Measurements from ENCODE around the gene B3GALNT2. TPM values are rescaled to one million over a fixed set of nuclear protein-coding genes. Genes with fewer than 3 reads are reported as not detected.

The B3GALNT2 gene
- total RNA-seq, 1 experiment from 2014 or later, result 60.6 TPM

DNA sequence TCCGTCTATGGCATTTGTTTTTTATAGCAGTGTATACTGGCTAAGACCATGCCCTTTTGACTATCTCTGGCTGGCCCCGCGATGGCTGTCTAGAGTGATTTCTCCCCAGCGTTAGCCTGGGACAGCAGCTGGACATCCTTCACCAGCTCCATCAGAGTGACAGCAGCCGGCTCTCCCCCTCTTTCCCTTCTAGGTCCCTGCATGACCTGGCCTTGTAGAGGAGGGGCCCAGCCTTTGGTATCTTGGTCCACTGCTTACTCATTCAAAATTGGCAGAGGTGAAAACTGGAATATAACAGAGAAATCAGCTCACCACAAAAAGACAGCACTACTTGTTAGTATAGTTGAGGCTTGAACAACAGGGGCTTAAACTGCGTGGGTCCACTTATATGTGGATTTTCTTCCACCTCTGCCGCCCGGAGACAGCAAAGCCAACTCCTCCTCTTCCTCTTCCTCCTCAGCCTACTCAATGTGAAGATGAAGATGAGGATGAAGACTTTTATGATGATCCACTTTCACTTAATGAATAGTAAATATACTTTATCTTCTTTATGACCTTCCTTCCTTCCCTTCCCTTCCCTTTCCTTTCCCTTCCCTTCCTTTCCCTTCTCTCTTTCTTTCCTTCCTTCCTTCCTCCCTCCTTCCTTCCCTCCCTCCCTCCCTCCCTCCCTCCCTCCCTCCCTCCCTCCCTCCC, 29.4 kb upstream of the B3GALNT2 start:
- Histone ChIP-seq H3K27me3 (ENCODE audit: insufficient read depth, low read depth) (no peaks in the 10 kb centered on the region), H3K4me2 (no peak overlapping the region), H3K9me2 (ENCODE audit: insufficient read depth) (no peaks in the 10 kb centered on the region), H4K20me1 (ENCODE audit: insufficient read depth) (no peaks in the 10 kb centered on the region), H3F3A (ENCODE audit: insufficient read depth, low read depth) (no peaks in the 10 kb centered on the region), H3K79me2 (ENCODE audit: low read depth) (no peaks in the 10 kb centered on the region), H3K9me3 (ENCODE audit: insufficient read depth, low read depth) (no peaks in the 10 kb centered on the region), H3K36me3 (ENCODE audit: low read depth) (no peaks in the 10 kb centered on the region), H3K27ac (no peak overlapping the region), H3K4me1 (replicated peaks; ENCODE audit: insufficient read depth) (peaks cover 10% of the 10 kb centered on the region; the same call in 1 of the 2 replicates), H2AFZ (no peak overlapping the region; the same call in 1 of the 2 replicates), H3K4me3 (no peak overlapping the region)
- no peak for DNase-seq
- no TSS peak for BruUV-seq (replicated peaks)
- ChIA-PET POLR2A (ENCODE audit: unreplicated experiment) (no interaction called here), CTCF (no interaction called here)
- TF ChIP-seq, protein P1, sequence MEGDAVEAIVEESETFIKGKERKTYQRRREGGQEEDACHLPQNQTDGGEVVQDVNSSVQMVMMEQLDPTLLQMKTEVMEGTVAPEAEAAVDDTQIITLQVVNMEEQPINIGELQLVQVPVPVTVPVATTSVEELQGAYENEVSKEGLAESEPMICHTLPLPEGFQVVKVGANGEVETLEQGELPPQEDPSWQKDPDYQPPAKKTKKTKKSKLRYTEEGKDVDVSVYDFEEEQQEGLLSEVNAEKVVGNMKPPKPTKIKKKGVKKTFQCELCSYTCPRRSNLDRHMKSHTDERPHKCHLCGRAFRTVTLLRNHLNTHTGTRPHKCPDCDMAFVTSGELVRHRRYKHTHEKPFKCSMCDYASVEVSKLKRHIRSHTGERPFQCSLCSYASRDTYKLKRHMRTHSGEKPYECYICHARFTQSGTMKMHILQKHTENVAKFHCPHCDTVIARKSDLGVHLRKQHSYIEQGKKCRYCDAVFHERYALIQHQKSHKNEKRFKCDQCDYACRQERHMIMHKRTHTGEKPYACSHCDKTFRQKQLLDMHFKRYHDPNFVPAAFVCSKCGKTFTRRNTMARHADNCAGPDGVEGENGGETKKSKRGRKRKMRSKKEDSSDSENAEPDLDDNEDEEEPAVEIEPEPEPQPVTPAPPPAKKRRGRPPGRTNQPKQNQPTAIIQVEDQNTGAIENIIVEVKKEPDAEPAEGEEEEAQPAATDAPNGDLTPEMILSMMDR (conservative IDR thresholded peaks at IDR 0.05), result no peak
- intact Hi-C loops (cut with micrococcal nuclease; ENCODE audit: unreplicated experiment), result no loop called here

DNA sequence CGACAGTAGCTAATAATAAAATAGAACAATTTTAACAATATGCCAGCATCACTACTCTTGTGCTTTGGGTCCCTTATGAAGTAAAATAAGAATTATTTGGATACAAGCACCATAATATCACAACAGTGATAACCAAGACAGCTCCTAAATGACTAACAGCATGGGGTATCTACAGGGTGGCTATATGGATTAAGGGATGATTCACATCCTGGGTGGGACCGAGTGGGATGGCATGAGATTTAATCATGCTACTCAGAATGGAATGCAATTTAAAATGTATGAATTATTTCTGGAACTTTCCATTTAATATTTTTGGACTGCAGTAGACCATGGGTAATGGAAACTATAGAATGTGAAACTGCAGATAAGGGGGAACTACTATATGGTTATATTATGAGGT, 28.1 kb upstream of the B3GALNT2 start:
- Histone ChIP-seq H3F3A (ENCODE audit: insufficient read depth, low read depth) (no peaks in the 10 kb centered on the region), H3K36me3 (ENCODE audit: low read depth) (no peaks in the 10 kb centered on the region), H4K20me1 (ENCODE audit: insufficient read depth) (no peaks in the 10 kb centered on the region), H3K4me2 (no peak overlapping the region), H3K4me3 (no peak overlapping the region), H2AFZ (no peak overlapping the region), H3K27ac (peak overlapping the region; percentile 40; the same call in 1 of the 2 replicates), H3K9me3 (ENCODE audit: insufficient read depth, low read depth) (no peaks in the 10 kb centered on the region), H3K9me2 (ENCODE audit: insufficient read depth) (no peaks in the 10 kb centered on the region), H3K27me3 (ENCODE audit: insufficient read depth, low read depth) (no peaks in the 10 kb centered on the region), H3K4me1 (replicated peaks; ENCODE audit: insufficient read depth) (peaks cover 10% of the 10 kb centered on the region; the same call in 1 of the 2 replicates), H3K79me2 (ENCODE audit: low read depth) (no peaks in the 10 kb centered on the region)
- intact Hi-C loops (cut with micrococcal nuclease; ENCODE audit: unreplicated experiment), result no loop called here
- ChIA-PET POLR2A (ENCODE audit: unreplicated experiment) (no interaction called here), CTCF (no interaction called here)
- DNase-seq, result peak in 1 of 2 experiments; percentile 49
- no TSS peak for BruUV-seq (replicated peaks)
- TF ChIP-seq EZH2 (IDR thresholded peaks at IDR 0.05; ENCODE audit: low read depth), result no peak
- TF ChIP-seq, protein P1 (conservative IDR thresholded peaks at IDR 0.05), result no peak

DNA sequence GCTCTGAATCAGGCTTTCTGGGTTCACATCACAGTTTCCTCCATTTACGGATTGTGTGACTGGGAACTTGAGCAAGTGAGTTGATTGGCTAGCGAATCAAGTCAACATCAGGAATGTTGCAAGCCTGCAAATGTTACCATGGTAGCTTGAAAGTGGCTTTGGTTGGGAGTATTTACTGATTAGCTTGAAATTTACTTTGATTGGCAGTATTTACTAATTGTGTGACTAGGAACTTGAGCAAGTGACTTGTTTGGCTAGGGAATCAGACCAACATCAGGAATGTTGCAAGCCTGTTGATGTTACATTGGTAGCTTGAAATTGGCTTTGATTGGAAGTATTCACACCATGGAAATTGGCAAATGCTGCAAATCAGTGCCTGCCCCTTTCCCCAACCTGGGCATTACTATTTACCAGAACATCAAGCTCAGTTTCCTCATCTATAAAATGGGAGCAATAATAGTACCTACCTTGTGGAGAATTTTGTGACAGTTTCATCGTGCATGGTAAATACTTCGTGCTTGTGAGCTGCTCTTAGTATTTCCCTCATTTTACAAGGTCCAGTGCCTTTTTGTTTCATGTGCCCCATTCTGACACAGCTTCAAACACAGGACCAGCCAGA, 23.1 kb upstream of the B3GALNT2 start:
- no TSS peak for BruUV-seq (replicated peaks)
- no peak overlapping the region for H2AFZ ChIP-seq
- no peak overlapping the region for H3K4me3 ChIP-seq
- ChIA-PET CTCF (interaction anchor here (0.6 kb wide), 2 partner anchors 164 to 192 kb away, joined by 4 read pairs; no protein-coding TSS in a partner anchor), POLR2A (ENCODE audit: unreplicated experiment) (interaction anchor here (0.5 to 0.8 kb wide), 3 partner anchors 25 to 444 kb away, joined by 3 to 6 read pairs (median 3); no protein-coding TSS in a partner anchor)
- peaks cover 4% of the 10 kb centered on the region; the same call in 1 of the 2 replicates for H3K4me1 ChIP-seq (replicated peaks; ENCODE audit: insufficient read depth)
- no peaks in the 10 kb centered on the region for H3K9me2 ChIP-seq (ENCODE audit: insufficient read depth)
- H3K9me3 ChIP-seq (ENCODE audit: insufficient read depth, low read depth), result no peaks in the 10 kb centered on the region
- no peaks in the 10 kb centered on the region for H3F3A ChIP-seq (ENCODE audit: insufficient read depth, low read depth)
- no peaks in the 10 kb centered on the region for H3K36me3 ChIP-seq (ENCODE audit: low read depth)
- no peak for DNase-seq
- H3K79me2 ChIP-seq (ENCODE audit: low read depth), result no peaks in the 10 kb centered on the region
- H3K27ac ChIP-seq, result no peak overlapping the region
- no peaks in the 10 kb centered on the region for H3K27me3 ChIP-seq (ENCODE audit: insufficient read depth, low read depth)
- H3K4me2 ChIP-seq, result no peak overlapping the region
- intact Hi-C loops (cut with micrococcal nuclease; ENCODE audit: unreplicated experiment), result no loop called here
- no peak for TF ChIP-seq EZH2 (IDR thresholded peaks at IDR 0.05; ENCODE audit: low read depth)
- TF ChIP-seq, protein P1 (conservative IDR thresholded peaks at IDR 0.05), result no peak
- H4K20me1 ChIP-seq (ENCODE audit: insufficient read depth), result no peaks in the 10 kb centered on the region
